Skin of body (tissue), 2 donors: ENCODE results near the gene DENND2C. TPM values are rescaled to one million over a fixed set of nuclear protein-coding genes. Genes with fewer than 3 reads are reported as not detected.

Experiments
- DNase-seq: peaks from one replicate; lab custom pipeline; 2025; lab: John Stamatoyannopoulos, UW
- total RNA-seq: library from RNA; depleted of rRNA; stranded (reverse); fragments of >200 nt; gene quantifications from one replicate; pipeline ENCODE4 v1.2.3, GENCODE V29; 2014

The DENND2C gene
- 14.9 TPM for total RNA-seq

- DNase-seq: no peak
Observed at GRCh38 chr1:114669562-114670082, at the start of gene DENND2C. TSS of gene DENND2C (minus strand) at chr1:114670049. CDS start at chr1:114625984, 44,065 bp downstream.

GRCh38 chr1:114719424-114719787 is 49.6 kb upstream of the DENND2C start:
- no peak for DNase-seq

DNA sequence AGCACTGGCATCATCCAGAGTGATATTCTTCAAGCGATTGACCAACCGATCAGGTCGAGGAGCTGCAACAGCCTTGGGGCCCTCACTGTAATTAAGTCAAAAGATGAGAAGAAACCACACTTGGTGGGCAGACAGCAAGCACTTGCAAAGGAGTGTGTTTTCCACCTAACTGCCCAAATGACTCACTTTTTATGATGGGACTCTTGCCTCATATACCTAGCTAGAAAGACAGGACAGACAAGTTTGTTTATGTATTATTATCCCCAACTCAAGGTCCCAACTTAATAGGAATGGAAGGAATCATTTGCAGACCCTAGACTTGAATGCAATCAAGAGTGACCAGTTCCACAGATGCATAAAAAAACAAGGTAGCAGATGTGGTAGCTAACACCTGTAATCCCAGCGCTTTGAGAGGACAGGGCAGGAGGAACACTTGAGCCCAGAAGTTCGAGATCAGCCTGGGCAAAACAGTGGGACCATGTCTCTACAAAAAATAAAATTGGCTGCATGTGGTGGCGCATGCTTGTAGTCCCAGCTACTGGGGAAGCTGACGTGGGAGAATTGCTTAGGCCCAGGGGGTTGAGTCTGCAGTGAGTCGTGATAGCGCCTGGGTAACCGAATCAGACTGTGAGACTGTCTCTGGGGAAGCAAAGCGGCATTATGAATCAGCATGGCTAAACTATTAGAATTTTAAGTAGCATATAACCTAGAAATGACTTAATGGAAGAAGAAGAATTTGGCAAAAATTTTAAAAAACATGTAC is 49.0 kb upstream of the DENND2C start:
- no peak for DNase-seq

DNA sequence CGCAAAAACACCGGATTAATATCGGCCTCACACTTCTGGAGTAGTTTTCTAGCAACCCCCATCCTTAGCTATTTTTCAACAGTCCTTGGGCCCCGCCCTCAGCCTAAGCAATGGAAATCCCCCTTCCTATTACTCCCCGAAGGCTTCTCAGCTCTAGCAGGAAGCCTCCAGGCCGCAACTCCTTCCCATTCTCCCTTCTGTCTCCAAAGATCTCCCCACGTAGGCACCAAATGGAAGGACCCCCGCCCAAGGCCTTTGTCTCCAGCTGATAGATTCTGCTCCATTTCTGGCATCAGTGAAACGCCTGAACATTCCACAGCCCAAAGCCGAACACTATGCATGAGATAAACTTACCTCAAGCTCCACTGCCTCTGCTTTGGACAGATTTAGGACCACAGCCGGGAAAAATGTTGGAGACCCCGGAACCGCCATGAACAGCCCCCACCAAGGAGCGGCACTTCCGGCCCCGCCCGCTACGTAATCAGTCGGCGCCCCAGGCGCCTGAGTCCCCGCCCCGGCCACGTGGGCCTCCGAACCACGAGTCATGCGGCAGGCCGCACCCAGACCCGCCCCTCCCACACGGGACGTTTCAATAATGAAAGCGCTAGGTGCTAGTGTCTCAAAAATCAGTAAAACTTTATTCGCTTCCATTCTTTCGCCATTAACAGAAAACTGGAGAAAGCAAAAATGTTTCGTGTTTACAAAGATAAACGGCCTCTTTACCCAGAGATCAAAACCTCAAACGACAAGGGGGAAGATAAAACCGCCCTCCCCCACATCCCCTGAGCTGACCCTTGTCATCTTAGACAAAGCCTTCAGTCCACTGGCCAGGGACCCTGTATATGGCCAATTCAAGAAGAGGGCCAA is 46.7 kb upstream of the DENND2C start, which contains the start of gene NRAS:
Gene NRAS, minus strand, starts transcription at position 468 of the 867 bp plus-strand sequence. CDS start 611 bp downstream, outside the sequence.
- peak; percentile 87 for DNase-seq

DNA sequence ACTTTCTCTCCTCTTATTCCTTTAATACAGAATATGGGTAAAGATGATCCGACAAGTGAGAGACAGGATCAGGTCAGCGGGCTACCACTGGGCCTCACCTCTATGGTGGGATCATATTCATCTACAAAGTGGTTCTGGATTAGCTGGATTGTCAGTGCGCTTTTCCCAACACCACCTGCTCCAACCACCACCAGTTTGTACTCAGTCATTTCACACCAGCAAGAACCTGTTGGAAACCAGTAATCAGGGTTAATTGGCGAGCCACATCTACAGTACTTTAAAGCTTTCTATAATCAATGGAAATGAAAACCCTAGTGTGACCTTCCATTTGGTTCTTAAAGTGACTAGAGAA is 46.1 kb upstream of the DENND2C start:
- no peak for DNase-seq

DNA sequence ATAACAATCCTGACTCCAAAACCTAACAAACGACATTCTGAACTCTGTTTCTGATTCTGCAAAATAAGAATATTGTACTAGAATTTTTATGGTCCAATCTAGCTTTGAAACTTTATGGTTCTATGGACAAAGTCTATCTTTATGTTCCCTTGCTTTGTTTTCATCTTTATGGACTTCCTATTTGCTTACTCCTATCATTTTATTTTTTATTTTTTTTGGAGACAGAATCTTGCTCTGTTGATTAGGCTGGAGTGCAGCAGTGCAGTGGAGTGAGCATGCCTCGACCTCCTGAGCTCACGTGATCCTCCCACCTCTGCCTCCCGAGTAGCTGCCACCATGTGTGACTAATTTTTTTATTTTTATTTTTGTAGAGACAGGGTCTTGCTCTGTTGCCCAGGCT is 43.1 kb upstream of the DENND2C start:
- DNase-seq: no peak

DNA sequence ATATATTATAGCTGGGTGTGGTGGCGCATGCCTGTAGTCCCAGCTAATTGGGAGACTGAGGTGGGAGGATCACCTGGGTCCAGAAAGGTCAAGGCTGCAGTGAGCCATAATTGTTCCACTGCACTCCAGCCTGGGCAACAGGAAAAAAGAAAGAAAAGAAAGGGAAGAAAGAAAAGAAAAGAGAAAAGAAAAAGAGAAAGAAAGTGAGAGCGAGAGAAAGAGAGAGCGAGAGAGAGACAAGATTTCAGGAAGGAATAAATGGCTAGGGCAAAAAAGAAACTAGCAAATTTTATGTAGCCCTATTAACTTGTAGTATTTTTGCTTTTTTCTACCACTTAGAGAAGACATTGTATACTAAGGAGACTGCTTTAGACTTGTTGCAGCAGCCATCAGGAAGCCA is 40.5 kb upstream of the DENND2C start:
- DNase-seq: no peak

DNA sequence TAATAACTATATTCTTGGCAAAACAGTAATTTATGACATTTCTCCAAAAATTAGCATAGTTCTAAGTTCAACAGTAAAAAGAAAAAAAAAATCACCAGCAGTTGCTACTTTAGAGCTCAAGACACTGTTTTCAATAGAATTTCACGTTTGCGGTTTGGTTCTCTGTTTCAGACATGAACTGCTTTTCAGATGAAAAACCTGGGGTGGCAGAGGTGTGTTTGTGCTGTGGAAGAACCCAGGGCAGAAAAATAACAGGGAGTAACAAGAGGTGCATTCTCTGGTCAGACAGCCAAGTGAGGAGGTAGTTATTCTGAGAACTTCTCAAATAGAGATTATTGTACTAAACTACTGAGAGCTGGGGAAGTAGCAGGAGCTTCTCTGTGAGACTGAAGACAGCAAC is 37.8 kb upstream of the DENND2C start:
- no peak for DNase-seq

- DNase-seq: no peak
Observed at GRCh38 chr1:114703242-114703641, 33.4 kb upstream of the DENND2C start.

DNA sequence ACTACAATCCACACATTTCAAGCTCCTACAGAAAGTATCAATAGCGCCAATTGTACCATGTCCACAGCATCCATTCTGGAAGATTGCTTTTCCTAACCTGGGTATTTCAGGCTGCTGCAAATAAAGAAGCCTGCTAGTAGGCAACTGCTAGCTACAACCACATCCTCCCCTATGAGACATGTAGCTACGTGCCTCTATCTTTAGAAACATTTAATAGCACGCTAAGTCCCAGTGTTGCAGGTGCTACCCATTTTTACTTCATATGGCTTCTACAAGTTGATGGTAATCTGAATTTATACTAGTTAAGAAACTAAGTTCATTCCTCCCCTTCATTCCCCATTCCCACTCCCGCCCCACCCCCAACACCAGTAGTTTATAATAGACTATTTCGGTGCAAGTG is 32.9 kb upstream of the DENND2C start:
- DNase-seq: no peak

DNA sequence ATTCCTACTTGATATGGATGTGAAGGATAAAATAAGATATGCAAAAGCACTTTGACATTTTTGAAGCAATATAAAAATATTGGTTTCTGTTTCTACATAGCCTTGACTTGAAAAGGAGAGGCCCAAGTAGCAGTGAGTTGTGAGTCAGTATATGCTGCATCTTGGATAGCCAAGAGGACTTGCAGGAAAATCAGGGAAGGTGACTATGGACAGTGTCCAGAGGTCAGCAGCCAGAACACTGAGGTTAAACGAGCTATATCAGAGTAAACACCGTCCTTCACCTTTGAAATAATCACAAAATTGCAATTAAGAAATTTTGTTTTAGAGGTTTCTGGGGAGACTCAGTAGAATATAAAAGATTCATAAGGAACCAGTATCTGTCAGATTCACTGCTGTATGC is 32.1 kb upstream of the DENND2C start:
- no peak for DNase-seq

GRCh38 chr1:114700036-114700600 is 30.3 kb upstream of the DENND2C start:
- no peak for DNase-seq

DNA sequence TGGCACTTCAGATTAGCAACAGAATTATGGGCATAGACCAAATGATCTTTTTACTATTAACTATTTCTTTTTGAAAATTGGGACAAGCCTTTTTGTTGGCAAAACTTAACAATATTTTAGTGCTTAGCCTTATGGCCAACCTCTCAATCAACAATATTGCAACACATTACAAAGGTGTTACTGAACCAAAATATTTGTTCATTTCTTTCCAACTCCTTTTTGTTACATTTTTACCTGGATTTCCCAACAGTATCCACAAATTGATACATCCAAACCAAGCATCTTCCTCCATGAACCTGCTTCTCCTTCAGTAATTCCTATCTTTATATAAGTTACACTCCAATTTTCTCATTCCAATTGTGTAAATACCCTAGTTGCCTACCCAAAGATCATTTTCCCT is 27.0 kb upstream of the DENND2C start:
- no peak for DNase-seq

- no peak for DNase-seq
Observed at GRCh38 chr1:114695430-114696058, 25.7 kb upstream of the DENND2C start, which contains the start of gene AMPD1. TSS of gene AMPD1 (minus strand) at chr1:114695546. CDS start at chr1:114695471, 75 bp downstream.

DNA sequence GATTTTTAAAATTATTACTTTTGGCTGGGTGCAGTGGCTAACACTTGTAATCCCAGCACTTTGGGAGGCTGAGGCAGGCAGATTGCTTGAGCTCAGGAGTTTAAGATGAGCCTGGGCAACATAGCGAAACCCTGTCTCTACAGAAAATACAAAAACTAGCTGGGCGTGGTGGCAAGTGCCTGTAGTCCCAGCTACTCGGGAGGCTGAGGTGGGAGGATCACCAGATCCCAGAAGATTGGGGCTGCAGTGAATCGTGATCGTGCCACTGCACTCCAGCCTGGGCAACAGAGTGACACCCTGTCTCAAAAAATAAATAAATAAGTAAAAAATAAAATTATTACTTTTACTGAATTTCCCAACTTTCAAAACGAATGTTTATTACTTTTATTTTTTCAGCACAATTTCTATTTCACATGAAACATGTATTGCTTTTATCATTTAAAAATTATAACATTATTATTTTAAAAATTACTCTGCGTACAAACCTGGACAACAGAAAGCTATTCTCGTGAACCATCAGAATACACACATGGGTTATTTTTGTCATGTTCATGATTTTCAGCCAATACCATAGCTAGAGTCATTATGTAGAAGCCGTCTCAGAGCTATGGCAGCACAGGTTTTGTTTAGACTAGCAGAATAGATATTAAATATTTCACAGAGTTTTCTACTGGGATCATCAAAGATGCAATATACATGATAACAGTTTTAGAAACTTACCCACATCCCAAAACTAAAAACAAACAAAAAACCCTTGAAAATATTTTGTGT is 24.9 kb upstream of the DENND2C start:
- no peak for DNase-seq

GRCh38 chr1:114692947-114693346 is 23.1 kb upstream of the DENND2C start:
- no peak for DNase-seq

- DNase-seq: no peak
Observed at GRCh38 chr1:114691061-114691460, 21.2 kb upstream of the DENND2C start.

DNA sequence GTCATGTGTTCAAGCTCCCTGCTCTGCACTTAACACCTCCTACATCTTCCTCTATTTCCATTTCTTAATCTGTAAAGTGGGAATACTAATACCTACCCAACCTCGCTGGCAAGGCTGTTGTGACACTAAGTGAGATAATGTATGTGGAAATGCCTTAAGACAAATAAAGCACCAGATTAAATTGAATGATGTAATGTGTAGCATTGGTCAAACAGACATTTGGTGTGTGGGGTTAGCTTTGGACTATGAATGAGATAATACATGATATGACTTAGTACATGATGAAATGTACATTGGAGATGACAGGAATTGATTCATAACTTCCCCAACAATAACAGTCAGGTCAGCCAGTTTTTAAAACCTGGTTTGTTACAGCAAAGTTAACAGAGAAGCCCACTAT is 20.3 kb upstream of the DENND2C start:
- DNase-seq: no peak

DNA sequence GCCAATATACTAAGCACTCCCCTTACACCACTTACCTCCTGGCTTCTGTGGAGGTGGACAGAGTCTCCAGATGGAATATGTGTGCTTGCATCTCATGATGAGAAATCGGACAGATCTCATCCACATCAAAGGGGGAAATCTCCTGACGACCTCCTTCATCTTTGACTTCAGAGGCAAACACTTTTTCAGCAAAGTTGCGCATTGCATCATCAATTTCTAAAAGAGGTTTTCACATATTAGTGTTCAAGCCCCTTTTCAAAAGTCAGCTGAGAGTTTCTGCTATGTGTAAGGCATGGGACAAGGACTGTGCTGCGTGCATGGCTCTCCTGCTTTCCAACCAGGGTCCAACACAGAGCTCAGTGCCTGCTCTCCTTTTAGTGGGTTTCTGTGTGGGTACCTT is 18.7 kb upstream of the DENND2C start:
- DNase-seq: no peak

DNA sequence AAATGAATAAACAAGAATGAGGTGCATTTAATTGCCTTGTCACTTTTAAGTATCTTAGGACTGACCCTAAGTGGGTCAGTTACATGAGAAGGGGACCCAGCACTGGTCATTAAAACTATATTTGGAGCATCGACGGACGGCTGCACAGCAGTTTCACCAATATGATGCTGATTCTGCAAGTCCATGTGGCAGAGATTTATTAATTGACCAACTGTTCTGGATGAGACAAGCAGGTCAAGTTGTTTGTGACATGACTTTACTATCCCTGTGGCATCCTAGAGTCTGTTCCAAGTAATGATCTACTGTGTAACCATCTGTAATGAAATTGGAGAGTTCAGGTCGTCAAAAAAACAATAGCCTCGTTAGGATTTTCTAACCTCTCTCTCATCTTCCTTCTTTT is 16.0 kb upstream of the DENND2C start:
- DNase-seq: no peak

DNA sequence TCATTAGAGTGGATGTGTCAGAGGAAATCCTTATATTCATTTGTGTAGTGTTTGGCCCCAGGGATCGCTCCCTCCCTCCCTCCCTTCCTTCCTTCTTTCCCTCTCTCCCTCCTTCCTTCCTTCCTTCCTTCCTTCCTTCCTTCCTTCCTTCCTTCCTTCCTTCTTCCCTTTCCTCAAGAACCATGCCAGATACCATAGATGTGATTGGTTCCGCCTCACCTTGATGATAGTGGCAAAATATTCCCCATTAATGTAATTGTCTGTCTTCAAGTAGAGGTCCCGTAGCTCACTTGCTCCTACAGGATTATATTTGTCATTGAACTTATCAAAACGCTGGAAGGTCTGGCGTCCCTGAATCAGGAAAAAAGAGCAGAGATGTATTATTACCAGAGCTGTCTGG is 7.8 kb upstream of the DENND2C start:
- DNase-seq: no peak
